Stimulated activated CD8-positive, alpha-beta memory T cell treated with anti-CD3 and anti-CD28 coated beads, Interleukin-12 subunit alpha, Interleukin-12 subunit beta, amount 100 ng/mL, for 24 hours (primary cell): ENCODE data around the gene SMYD1.
"Not testable (repeated sequence)": the region's sequence is repeated elsewhere in the genome, so short reads cannot be mapped to it uniquely, and the experiment has no call there.

Experiments
- DNase-seq: peaks from one replicate; pipeline ENCODE4 v3.0.0-alpha.2; 2020; ENCODE audit errors: extremely low read depth

The SMYD1 gene

GRCh38 chr2:88067598-88067997, at the start of gene SMYD1:
Gene SMYD1 (plus strand): TSS chr2:88067825. CDS start chr2:88067865, 40 bp downstream.
- no peak for DNase-seq

DNA sequence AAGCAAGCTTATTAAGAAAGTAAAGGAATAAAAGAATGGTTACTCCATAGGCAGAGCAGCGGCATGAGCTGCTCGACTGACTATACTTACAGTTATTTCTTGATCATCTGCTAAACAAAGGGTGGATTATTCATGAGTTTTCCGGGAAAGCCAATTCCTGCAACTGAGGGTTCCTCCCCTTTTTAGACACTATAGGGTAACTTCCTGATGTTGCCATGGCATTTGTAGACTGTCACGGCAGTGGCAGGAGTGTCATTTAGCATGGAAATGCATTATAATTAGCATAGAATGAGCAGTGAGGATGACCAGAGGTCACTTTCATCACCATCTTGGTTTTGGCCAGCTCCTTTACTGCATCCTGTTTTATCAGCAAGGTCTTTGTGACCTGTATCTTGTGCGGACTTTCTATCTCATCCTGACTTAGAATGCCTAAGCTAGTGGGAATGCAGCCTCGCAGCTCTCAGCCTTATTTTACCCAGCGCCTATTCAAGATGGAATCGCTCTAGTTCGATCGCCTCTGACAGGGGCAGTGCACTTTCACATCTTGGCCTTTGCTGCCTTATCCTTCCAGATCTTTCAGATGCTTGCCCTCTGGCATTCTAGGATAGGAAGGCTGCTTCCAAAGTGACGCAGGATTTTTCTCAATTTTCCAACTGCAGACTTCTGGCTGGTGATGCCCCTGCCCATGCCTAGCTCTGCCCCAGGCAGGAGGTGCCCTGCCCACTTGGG, 49.4 kb upstream of the SMYD1 start:
- not testable (repeated sequence) for DNase-seq

DNA sequence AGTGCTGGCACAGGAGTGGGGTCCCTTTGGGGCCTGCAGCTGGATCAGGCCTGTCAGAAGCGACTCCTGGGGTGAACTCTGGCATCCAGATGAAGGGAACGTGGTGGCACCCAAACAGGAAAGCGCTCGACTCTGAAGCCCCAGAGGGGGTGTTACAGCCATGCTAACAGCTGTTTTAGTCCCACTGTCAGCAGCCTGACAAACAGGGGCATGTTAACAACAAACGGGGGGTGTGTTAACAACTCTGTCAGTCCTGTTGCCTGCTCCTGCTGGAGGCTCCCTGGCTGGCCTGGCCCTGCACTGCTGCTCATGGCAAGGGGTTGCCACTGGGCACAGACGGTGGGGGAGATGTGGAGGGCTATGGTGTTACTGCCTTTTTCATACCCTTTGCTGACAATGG, 48.7 kb upstream of the SMYD1 start:
- DNase-seq: no peak

GRCh38 chr2:88019985-88020384, 47.6 kb upstream of the SMYD1 start:
- no peak for DNase-seq

DNA sequence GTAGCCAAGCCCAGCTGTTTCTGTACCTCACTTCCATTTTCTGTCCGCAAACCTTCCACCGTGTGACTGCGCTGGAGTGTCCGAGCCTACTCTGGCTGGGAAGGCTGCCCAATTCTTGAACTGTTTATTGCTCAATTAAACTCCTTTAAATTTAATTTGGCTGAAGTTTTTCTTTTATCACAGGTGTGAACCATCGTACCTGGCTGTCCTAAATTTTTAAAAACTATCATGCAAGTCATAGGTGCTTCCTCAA, 45.0 kb upstream of the SMYD1 start:
- DNase-seq: no peak

DNA sequence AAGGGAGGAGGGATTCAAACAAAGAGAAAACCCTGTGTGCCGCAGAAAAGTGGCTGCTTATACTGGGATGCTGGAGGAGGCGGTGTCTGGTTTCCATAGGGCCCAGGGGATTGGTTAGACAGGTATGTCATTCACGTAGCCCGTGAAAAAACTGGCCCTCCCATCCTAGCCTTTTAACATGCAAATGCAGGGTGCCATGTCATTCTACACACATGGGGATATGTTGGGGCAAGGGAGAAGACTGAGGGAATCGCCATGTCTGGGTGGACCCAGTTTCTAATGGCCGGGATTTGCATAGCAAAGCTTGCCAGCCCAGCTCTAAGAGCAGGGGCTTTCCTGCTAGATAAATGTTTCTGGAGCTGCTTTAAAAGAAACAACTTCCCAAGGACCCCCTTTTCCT, 43.1 kb upstream of the SMYD1 start:
- no peak for DNase-seq

- DNase-seq: no peak
Observed at GRCh38 chr2:88027697-88028389, 39.8 kb upstream of the SMYD1 start.

DNA sequence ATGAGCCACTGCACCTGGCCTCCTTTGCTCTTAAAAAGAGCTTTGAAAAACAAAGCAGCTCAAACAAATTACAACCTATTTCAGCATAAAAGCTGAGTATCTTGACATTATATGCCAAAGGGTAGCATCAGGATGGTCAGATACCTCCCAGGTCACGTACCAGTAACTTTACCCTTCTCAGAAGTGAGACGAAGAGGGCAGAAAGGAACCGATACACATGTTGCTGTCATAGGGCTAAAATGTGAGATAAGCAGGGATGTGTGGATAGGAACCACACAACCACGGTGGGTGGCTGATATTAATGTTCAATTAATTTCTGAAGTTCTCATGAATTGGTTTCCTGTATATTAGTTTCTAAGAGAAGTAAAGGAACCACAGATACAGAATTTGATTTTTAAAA, 38.7 kb upstream of the SMYD1 start:
- DNase-seq: no peak

DNA sequence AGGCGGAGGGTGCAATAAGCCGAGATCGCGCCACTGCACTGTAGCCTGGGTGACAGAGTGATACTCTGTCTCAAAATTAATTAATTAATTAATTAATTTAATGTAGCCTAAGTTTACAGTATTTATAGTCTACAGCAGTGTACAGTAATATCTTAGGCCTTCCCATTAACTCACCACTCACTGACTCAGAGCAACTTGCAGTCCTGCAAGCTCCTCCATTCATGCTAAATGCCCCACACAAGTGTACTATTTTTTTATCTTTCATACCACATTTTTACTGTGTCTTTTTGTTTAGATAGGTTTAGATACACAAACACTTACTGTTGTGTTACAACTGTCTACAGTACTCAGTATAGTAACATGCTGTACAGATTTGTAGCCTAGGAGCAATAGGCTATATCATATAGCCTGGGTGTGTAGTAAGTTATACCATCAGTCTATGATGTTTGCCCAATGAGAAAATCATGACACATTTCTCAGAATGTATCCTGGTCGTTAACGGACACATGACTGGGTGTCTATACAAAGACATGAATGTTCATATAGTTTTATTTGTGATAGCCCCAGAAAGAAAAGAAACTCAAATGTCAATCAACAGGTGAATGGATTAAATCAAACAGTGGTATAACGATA, 35.4 kb upstream of the SMYD1 start:
- DNase-seq: no peak

- DNase-seq: no peak
Observed at GRCh38 chr2:88036182-88036581, 31.4 kb upstream of the SMYD1 start.

GRCh38 chr2:88036606-88037005, 31.0 kb upstream of the SMYD1 start:
- DNase-seq: no peak

DNA sequence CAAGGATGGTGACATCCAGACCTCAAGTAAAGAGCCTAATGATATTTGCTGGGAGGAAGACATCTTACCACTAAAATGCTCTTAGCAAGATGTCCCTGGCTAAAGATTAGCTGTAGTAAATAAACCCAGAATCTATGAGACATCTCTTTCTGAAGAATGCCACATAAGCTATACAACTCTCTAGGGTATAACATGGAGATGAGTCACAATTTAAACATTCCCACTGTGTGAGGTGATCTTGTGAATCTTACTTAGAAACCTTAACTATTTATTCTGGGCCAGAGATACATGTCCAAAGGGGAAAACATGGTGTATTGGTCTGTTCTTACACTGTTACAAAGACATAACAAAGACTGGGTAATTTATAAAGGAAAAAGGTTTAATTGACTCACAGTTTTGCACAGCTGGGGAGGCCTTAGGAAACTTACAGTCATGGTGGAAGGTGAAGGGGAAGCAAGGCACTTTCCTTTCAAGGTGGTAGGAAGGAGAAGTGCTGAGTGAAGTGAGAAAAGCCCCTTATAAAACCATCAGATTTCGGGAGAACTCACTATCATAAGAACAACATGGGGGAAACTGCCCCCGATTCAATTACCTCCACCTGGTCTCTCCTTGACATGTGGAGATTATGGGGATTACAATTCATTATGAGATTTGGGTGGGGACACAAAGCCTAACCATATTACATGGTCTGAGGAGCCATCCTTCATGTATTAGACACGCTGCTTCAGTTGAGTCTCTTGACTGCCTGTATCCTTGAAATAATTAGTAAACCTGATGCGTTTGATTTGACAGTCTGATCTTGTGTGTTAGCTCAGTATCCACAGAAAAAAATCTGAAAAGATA, 29.1 kb upstream of the SMYD1 start:
- no peak for DNase-seq

DNA sequence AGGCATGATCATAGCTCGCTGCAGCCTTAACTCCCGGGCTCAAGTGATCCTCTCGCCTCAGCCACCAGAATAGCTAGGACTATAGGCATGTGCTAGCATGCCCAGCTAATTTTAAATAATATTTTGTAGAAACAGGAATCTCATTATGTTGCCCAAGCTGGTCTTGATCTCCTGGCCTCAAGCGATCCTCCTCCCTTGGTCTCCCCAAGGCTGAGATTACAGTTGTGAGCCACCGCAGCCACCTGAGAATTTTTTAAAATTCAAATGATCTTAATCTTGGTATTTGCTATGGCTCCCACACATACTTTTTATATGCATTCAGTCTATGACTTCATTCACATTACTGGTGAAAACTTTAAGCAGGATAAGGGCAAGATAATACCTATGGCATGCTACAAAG, 25.1 kb upstream of the SMYD1 start:
- DNase-seq: no peak

DNA sequence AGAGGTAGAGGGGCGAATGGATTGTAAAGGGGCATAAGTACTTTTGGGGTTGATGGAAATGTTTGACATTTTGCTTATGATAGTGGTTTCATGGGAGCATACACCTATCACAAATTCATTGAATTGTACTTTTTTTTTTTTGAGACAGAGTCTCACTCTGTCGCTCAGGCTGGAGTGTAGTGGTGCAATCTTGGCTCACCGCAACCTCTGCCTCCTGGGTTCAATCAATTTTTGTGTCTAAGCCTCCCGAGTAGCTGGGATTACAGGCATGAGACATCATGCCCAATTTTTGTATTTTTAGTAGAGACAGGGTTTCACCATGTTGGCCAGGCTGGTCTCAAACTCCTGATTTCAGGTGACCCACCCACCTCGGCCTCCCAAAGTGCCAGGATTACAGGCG, 22.1 kb upstream of the SMYD1 start:
- not testable (repeated sequence) for DNase-seq

DNA sequence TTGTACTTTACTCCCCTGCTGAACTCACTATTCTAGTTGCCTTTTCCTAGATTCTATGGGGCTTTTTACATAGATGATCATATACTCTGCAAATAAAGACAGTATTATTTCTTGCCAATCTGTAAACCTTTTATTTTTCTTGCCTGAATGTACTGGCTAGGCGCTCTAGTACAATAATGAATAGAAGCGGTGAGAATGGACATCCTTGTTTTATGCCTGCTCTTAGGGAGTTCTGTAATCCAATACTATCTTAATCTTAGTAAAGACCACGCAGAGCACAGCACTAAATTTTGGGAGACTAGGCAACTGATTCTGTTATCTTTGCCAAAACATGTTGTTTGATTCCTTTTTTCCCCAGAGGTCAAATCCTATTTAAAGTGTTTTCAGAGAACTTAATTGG, 19.1 kb upstream of the SMYD1 start:
- DNase-seq: no peak

- no peak for DNase-seq
Observed at GRCh38 chr2:88049622-88050021, 18.0 kb upstream of the SMYD1 start.

DNA sequence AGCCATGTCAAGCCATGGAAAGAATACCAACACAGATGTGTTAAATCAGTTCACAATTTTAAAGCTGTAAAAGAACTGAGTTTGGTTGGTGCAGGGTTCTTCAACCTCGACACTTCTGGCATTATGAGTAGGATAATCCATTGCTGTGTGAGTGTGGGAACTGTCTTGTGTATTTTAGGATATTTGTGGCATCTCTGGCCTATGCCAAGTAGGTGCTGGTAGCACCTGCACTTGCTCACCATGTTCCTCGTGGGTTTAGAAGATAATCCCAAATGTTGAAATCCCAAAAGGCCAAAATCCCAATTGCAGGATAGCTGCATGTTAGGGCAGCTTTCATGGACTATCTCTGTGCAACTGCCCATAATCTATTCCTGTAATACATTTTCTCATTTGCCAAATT, 15.8 kb upstream of the SMYD1 start:
- no peak for DNase-seq

DNA sequence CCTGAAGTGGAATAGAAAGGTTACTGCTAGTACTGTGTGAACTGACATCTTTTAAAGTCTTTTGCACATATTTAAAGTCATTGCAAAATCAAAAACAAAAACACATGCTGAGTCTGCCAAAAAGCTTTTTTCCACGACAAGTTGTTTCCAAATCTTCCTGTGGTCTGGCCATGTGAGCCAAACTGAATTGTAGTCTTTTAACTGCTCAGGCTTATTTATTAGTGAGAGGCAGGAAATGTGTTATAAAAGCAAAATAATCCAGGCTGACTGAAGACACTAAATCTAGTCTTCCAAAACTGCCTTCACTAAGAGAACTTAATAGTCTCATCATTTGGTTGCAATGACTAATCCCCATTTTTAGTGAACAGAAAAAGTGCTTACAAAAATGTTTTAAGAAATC, 14.3 kb upstream of the SMYD1 start:
- no peak for DNase-seq

DNA sequence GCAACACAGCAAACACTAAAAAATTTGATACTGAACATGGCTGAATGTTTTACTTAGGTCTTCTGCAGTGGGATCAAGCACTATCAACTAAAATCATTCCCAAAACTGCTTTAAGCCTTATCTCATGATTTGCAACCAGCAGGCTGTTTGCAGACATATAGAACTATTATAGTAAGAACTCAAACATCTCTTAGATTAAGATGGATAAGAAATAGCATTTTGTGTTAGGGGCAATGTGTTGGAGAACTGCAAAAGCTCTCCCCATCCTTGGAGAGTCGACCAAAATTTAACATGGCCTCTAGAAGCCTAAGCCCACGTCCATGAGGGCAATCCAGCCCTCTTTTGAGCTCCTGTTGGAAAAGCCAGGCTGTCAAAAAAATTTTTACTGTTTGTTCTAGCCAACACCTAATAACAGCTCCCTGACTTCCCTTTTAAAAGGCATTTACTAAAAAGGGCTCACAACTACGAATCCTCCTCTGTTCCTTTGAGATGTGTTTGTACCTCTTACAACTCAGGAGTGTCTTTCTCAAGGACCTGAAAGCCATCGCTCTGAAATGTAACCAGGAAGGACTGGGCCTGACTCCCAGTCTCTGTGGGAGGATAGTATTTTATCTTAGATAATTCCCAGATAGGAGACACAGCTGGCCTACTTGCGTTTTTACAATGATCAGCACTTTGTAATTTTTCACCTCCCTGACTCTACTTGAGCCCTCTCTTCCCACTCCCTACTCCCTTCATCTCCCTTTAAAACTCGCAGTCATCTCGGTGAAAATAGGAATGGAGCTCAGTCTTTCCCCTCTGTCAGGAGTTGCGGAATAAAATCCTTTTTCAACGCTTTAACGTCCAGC, 13.5 kb upstream of the SMYD1 start:
- DNase-seq: no peak

DNA sequence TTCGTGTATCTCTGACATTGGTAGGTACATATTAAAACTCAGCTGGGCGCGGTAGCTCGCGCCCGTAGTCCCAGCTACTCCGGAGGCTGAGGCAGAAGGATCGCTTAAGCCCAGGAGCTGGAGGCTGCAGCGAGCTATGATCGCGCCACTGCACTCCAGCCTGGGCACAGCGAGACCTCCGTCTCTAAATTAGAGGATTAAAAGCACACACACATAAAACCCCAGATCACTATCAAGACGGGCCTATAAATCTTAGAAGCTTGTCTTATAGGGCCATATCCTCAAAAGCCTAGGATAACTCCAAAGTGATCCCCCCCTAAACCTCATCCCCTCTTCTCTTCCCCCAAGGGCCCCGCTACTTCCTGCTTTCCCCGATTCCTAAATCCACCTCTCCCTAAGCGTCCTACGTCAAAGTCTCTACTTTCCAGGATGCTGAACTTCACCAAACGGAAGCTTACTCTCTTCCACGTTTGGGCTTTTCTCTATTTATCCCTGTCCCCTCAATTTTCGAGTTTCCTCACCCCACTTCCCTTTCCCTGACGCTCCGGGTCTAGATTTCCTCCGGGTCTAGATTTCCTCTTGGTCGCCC, 12.7 kb upstream of the SMYD1 start:
- no peak for DNase-seq
